HL-60 (cell line): Measurements from ENCODE around the gene JTB.

Source experiments
- DNase-seq, 2 experiments: peaks; one replicate each; pipeline ENCODE4 v3.0.0-alpha.2; 2010 to 2020; ENCODE audit warnings: low read depth in 1 of 2, low spot score in 1 of 2
- H3K27ac ChIP-seq: fragments of 250-450 bp; sonication (Bioruptor Pico); replicated peaks from 2 replicates; pipeline ENCODE4 v1.5.1; 2020; ENCODE audit warnings: mild to moderate bottlenecking, moderate library complexity
- H3K27me3 ChIP-seq: fragments of 250-450 bp; sonication (Bioruptor Pico); 2 replicates; pipeline ENCODE4 v1.5.1; 2021; ENCODE audit warnings: mild to moderate bottlenecking, moderate library complexity; ENCODE audit not compliant: insufficient read depth, poor library complexity, severe bottlenecking
- H3K4me3 ChIP-seq: replicated peaks from 2 replicates; pipeline ENCODE4 v1.5.1; 2011; ENCODE audit warnings: mild to moderate bottlenecking, control low read depth, low read length; ENCODE audit not compliant: insufficient read depth
- CTCF ChIP-seq: IDR thresholded peaks from one replicate; pipeline ENCODE4 v1.5.1; 2011; ENCODE audit warnings: low read length, control low read depth, inconsistent platforms; ENCODE audit not compliant: insufficient read depth
- GABPA ChIP-seq: IDR thresholded peaks from 2 replicates; pipeline ENCODE4 v1.6.1; 2012; ENCODE audit warnings: low read depth
- POLR2AphosphoS5 ChIP-seq: IDR thresholded peaks from 2 replicates; pipeline ENCODE4 v1.6.1; 2012; ENCODE audit warnings: low read depth
- REST ChIP-seq: IDR thresholded peaks from 2 replicates; pipeline ENCODE4 v1.6.1; 2012; ENCODE audit warnings: low read depth; ENCODE audit not compliant: insufficient replicate concordance
- SPI1 ChIP-seq: IDR thresholded peaks from 2 replicates; pipeline ENCODE4 v1.6.1; 2012; ENCODE audit warnings: low read depth, mild to moderate bottlenecking, borderline replicate concordance

JTB gene

GRCh38 chr1:153968408-153968807 lies 9.1 kb downstream of the JTB start:
- Histone ChIP-seq H3K27ac (peak overlapping the region; percentile 94), H3K4me3 (peak overlapping the region; percentile 62), H3K27me3 (no peaks in the 10 kb centered on the region)
- DNase-seq, result no peak
- TF ChIP-seq GABPA (no peak), CTCF (no peak), POLR2AphosphoS5 (no peak), SPI1 (no peak)

- Histone ChIP-seq H3K27me3 (no peaks in the 10 kb centered on the region), H3K4me3 (peak overlapping the region; percentile 62), H3K27ac (peak overlapping the region; percentile 94)
- TF ChIP-seq SPI1 (no peak), POLR2AphosphoS5 (no peak), GABPA (no peak), CTCF (no peak), REST (no peak)
- DNase-seq, result no peak
Observed at GRCh38 chr1:153968000-153968363, 9.5 kb downstream of the JTB start.

GRCh38 chr1:153967107-153967999 lies 10.1 kb downstream of the JTB start, which contains the start of gene CREB3L4:
Gene CREB3L4 (plus strand): TSS chr1:153967902. CDS start chr1:153968526, 624 bp downstream.
- DNase-seq, result peak; percentile 96 to 97
- H3K4me3 ChIP-seq, result peak within 1 kb of the TSS; percentile 62
- no peaks in the 10 kb centered on the region for H3K27me3 ChIP-seq
- H3K27ac ChIP-seq, result peak within 1 kb of the TSS; percentile 94
- TF ChIP-seq CTCF, result peak; percentile 28
- TF ChIP-seq SPI1, result no peak
- TF ChIP-seq POLR2AphosphoS5, result peak; percentile 80
- TF ChIP-seq REST, result peak; percentile 62
- TF ChIP-seq GABPA, result peak; percentile 24; the same call in 1 of the 2 replicates
